ENCODE data around the gene PLXNA4.

DNA sequence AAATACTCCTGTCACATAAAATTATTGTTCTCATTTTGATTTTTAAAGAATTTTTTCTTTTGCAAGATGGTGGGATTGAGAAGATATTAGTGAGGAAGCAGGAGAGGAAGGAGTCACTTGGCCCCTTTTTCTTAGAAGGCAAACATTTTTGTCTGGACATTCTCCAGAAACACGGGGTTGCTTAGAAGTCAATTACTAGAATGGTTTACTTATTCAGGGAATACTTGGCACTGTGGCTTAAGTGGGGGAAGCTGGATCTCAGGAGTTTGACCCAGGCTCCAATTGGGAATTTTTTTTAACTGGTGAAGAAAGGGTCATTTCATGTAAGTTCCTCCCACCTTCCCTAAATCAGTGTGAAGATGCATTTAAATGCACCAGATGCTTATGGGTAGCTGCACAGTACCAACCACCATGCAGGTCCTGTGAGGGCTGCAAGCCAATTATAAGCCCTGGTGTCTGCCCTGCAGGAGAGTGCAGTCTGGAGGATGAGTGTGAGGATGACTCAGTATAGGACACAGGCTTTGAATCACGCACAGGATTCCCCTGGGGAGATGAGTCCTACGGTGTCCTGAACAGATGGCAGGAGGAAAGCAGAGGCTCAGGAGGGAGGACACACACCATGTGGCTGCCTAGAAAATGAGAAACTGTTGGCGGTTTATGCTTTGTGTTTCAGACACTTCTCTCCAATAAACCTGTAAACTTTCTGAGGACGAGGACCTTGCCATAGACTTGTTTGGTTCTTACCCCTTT lies 299.1 kb downstream of the PLXNA4 start:
- TF ChIP-seq, protein P1, sequence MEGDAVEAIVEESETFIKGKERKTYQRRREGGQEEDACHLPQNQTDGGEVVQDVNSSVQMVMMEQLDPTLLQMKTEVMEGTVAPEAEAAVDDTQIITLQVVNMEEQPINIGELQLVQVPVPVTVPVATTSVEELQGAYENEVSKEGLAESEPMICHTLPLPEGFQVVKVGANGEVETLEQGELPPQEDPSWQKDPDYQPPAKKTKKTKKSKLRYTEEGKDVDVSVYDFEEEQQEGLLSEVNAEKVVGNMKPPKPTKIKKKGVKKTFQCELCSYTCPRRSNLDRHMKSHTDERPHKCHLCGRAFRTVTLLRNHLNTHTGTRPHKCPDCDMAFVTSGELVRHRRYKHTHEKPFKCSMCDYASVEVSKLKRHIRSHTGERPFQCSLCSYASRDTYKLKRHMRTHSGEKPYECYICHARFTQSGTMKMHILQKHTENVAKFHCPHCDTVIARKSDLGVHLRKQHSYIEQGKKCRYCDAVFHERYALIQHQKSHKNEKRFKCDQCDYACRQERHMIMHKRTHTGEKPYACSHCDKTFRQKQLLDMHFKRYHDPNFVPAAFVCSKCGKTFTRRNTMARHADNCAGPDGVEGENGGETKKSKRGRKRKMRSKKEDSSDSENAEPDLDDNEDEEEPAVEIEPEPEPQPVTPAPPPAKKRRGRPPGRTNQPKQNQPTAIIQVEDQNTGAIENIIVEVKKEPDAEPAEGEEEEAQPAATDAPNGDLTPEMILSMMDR (IDR thresholded peaks at IDR 0.05; ENCODE audit: low read length) = no peak
- TF ChIP-seq EZH2 (IDR thresholded peaks at IDR 0.05; ENCODE audit: borderline replicate concordance, low read length) = no peak
